ENCODE results near the gene DAB1.

DNA sequence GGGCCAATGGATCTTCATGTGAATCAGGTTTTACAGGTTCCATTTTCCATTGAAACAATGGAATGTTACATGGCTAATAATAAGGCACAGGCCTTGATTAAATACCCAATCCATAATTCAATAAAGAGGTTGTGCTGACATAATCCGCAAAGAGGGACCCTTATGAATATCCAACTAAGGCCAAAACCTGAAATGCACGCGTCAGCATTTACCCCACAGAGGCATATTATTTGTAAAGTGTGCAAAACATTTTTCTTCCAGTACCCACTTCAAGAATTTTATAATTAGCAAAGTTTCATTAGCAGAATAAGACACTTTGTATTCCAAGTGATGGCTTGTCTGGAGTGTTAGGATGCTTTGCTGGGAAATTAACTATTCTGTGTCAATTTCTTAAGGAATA lies 237.4 kb downstream of the DAB1 start:
- no peak for TF ChIP-seq EZH2phosphoT487 (IDR thresholded peaks at IDR 0.05; ENCODE audit: borderline replicate concordance, low read length)
- TF ChIP-seq, protein P1, sequence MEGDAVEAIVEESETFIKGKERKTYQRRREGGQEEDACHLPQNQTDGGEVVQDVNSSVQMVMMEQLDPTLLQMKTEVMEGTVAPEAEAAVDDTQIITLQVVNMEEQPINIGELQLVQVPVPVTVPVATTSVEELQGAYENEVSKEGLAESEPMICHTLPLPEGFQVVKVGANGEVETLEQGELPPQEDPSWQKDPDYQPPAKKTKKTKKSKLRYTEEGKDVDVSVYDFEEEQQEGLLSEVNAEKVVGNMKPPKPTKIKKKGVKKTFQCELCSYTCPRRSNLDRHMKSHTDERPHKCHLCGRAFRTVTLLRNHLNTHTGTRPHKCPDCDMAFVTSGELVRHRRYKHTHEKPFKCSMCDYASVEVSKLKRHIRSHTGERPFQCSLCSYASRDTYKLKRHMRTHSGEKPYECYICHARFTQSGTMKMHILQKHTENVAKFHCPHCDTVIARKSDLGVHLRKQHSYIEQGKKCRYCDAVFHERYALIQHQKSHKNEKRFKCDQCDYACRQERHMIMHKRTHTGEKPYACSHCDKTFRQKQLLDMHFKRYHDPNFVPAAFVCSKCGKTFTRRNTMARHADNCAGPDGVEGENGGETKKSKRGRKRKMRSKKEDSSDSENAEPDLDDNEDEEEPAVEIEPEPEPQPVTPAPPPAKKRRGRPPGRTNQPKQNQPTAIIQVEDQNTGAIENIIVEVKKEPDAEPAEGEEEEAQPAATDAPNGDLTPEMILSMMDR (IDR thresholded peaks at IDR 0.05; ENCODE audit: low read depth, low read length, poor library complexity, severe bottlenecking), result no peak

Measured in DOHH2 (cell line).